ENCODE data around the gene ZNF594.

DNA sequence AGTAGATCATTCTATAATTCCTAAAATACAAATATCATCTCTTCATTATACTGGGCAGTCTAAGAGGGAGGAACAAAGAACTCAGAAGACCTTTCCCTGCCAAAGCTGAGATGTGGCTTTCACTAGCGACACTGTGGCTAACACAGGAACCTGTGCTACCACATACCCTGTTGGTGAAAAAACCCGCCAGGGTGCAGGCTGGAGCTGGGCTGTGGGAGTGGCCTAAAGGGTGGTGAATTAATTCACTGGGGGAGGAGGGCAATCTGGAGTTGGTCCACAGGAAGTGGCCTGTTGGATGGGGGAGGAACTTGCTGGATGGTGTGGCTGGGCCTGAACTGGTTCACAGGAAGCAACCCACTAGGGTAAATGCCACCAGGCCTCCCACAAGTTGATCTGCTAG is 7.4 kb downstream of the ZNF594 start:
- no peak for TF ChIP-seq ZNF232 (CRISPR knock-in tag; IDR thresholded peaks at IDR 0.05)
- no peak for TF ChIP-seq NFYB (CRISPR knock-in tag; conservative IDR thresholded peaks at IDR 0.05; ENCODE audit: low read depth)
- no peak for TF ChIP-seq CREM (CRISPR knock-in tag; IDR thresholded peaks at IDR 0.05)
- TF ChIP-seq ZSCAN18 (CRISPR knock-in tag; IDR thresholded peaks at IDR 0.05), result no peak

Data from WTC11 (cell line).